Stimulated activated CD4-positive, alpha-beta T cell treated with anti-CD3 and anti-CD28 coated beads, Interleukin-1b, Interleukin-23, amount 100 ng/mL, for 24 hours (primary cell): ENCODE measurements around the gene INTS6L.
A peak's percentile ranks its signal among the peaks of the same experiment; 100 is the strongest.

Experiments
- DNase-seq, 4 experiments: peaks; one replicate each; pipeline ENCODE4 v3.0.0-alpha.2; 2020; ENCODE audit warnings: low read depth in 4 of 4, low spot score in 1 of 4

The INTS6L gene, protein sequence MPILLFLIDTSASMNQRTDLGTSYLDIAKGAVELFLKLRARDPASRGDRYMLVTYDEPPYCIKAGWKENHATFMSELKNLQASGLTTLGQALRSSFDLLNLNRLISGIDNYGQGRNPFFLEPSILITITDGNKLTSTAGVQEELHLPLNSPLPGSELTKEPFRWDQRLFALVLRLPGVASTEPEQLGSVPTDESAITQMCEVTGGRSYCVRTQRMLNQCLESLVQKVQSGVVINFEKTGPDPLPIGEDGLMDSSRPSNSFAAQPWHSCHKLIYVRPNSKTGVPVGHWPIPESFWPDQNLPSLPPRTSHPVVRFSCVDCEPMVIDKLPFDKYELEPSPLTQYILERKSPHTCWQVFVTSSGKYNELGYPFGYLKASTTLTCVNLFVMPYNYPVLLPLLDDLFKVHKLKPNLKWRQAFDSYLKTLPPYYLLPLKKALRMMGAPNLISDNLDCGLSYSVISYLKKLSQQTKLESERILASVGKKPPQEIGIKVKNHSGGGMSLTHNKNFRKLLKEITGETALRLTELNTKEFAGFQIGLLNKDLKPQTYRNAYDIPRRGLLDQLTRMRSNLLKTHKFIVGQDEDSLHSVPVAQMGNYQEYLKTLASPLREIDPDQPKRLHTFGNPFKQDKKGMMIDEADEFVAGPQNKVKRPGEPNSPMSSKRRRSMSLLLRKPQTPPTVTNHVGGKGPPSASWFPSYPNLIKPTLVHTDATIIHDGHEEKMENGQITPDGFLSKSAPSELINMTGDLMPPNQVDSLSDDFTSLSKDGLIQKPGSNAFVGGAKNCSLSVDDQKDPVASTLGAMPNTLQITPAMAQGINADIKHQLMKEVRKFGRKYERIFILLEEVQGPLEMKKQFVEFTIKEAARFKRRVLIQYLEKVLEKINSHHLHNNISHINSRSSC

DNA sequence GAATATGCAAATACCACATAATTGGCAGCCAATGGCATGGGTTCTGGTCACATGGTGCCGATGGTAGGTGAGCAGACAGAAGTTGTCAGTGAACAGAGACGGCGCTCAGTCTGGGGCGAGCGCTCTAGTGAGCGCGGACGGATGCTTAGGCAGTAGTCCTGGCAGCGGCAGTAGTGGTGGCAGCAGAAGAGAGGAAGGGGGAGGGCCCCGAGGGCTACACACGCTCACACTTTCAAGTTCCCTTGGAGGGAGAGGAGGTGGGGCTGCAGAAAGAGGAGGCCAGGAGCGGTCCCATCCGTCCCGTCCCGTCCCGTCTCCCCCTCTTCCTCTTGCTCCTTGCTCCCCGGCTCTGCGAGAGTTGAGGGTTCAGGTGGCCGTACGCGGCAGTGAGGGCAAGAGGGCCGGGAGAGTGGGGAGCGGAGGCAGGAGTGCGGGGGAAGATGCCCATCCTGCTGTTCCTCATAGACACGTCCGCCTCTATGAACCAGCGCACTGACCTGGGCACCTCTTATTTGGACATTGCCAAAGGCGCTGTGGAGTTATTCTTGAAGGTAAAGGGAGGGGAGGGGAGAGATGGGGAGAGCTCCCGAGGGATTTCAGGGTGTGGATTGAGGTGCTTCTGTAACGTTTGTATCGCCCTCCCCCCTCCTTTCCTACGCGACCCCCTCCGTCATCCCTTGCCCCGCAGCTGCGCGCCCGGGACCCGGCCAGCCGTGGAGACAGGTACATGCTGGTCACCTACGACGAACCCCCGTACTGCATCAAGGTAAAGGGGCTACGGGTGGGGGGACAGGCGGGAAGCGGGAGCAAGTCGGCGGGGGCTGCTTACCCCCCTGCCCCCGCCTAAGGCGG lies at the start of gene INTS6L:
Gene INTS6L (plus strand): TSS at position 108 of the 852 bp plus-strand sequence. CDS start 333 bp downstream, at position 441.
- peak; percentile 34 to 64 (median 52) for DNase-seq

GRCh38 chrX:135476378-135476777 lies 44.1 kb upstream of the INTS6L start:
- no peak for DNase-seq

DNA sequence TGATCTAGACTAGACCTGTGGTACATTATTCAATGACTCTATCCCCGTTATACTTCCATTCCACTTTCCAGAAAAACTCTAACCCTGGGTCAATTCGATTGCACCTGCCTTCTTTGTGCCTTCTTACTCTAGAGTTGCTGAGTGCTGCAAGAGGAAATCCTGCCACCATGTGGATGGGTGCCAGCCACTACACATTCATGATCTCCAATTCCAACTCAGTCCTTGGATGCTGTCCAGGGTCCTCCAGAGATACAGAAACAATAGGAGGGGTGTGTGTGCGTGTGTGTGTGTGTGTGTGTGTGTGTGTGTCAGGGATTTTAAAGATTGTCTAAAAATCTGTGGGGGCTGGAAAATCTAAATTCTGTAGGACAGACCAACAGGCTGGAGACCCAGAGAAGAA lies 42.9 kb upstream of the INTS6L start:
- DNase-seq = no peak

- DNase-seq = no peak
These were observed 40.4 kb upstream of the INTS6L start for GRCh38 chrX:135480076-135480475.

GRCh38 chrX:135481696-135482179 lies 38.7 kb upstream of the INTS6L start:
- no peak for DNase-seq

- no peak for DNase-seq
These were observed 35.7 kb upstream of the INTS6L start for GRCh38 chrX:135484641-135485289.

DNA sequence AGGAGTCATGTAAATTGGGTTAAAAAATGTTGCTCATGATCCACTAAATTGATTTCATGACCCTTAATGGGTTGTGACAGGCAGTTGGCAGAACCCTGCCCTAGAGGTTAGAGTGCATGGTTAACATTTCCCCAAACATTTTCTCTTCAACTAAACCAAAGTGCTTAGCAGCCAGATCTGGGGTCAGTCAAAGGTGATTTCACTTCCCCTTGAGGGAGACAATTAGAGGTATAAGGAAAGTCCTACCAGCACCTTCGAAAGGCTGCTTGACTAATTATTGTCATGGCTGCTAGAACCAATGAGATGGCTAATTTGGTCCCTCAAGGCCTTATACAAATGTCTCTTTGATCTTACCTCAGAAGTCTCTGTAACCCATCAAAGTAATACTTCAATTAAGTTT lies 30.9 kb upstream of the INTS6L start:
- DNase-seq = no peak

GRCh38 chrX:135490979-135491514 lies 29.4 kb upstream of the INTS6L start:
- no peak for DNase-seq

- no peak for DNase-seq
These were observed 26.0 kb upstream of the INTS6L start for GRCh38 chrX:135494453-135494852.

DNA sequence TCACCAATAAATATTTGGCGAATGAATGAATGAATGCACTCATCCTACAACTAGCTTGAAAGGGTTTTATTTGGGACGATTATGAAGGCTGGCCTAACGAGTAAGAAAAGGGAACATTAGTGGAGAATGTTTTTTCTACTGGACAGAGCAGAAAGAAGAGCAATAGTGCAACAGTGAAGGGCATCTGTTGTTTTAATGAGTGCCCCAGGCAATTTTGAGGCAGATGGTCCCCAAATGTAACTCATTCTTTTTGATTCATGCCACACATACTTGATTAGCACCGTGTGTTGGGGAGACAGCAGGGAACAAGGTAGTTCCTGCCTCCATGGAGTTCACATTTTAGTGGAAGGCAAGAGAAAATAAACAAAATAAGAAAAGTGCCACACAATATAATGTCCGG lies 22.7 kb upstream of the INTS6L start:
- DNase-seq = no peak

DNA sequence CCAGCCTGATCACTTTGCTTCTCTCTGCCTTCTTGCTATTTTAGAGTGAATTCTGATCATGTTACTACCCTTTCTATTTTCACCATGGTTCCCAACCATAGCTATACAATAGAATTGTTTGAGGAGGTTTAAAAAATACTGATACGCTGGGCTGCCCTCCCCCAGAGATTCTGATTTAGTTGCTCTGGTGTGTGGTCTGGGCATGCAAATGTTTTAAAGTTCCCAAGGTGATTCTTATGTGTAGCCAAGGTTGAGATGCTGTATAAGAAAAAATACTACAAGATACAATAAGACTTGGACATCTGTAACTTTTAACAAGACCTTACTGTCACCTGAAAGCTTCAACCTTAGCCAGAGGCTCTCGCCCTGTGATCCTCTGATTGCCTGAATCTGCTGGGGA lies 22.2 kb upstream of the INTS6L start:
- DNase-seq = no peak

GRCh38 chrX:135505351-135505750 lies 15.1 kb upstream of the INTS6L start:
- no peak for DNase-seq

- no peak for DNase-seq
These were observed 10.6 kb upstream of the INTS6L start for GRCh38 chrX:135509885-135510284.

GRCh38 chrX:135512508-135513129 lies 7.8 kb upstream of the INTS6L start:
- DNase-seq = no peak

GRCh38 chrX:135513130-135513515 lies 7.3 kb upstream of the INTS6L start:
- no peak for DNase-seq

GRCh38 chrX:135516376-135516775 lies 4.1 kb upstream of the INTS6L start:
- no peak for DNase-seq

GRCh38 chrX:135518161-135518560 lies 2.3 kb upstream of the INTS6L start:
- DNase-seq = no peak

- DNase-seq = no peak
These were observed 373 bp upstream of the INTS6L start for GRCh38 chrX:135520022-135520552.

GRCh38 chrX:135521405-135522131 lies 1.1 kb downstream of the INTS6L start:
- peak; percentile 48 to 75 (median 54) for DNase-seq
